Measurements from ENCODE around the gene IGFBP6.
A peak's percentile ranks its signal among the peaks of the same experiment; 100 is the strongest.

Gene IGFBP6

GRCh38 chr12:53054112-53054878 is 43.2 kb upstream of the IGFBP6 start:
- Histone ChIP-seq H2AFZ (ENCODE audit: low read length) (peak overlapping the region; percentile 93), H3K4me3 (ENCODE audit: low read length) (peak overlapping the region; percentile 95), H3F3A (ENCODE audit: insufficient read depth, low read length) (peaks cover 10% of the 10 kb centered on the region; the same call in 1 of the 2 replicates), H3K4me2 (ENCODE audit: low read depth, low read length) (peak overlapping the region; percentile 72), H3K27me3 (replicated peaks; ENCODE audit: insufficient read depth, low read length) (no peaks in the 10 kb centered on the region), H3K9ac (ENCODE audit: low read length) (peak overlapping the region; percentile 85), H3K9me3 (replicated peaks; ENCODE audit: insufficient read depth, low read length) (no peaks in the 10 kb centered on the region), H3K9me2 (replicated peaks; ENCODE audit: insufficient read depth, low read length) (no peaks in the 10 kb centered on the region), H4K20me1 (ENCODE audit: insufficient read depth, low read length) (no peaks in the 10 kb centered on the region), H3K36me3 (replicated peaks; ENCODE audit: insufficient read depth, low read length) (no peaks in the 10 kb centered on the region), H3K79me2 (ENCODE audit: low read length) (no peaks in the 10 kb centered on the region), H3K27ac (ENCODE audit: low read length) (peak overlapping the region; percentile 88), H3K4me1 (ENCODE audit: low read length) (0 out of 2 replicates have a peak, but pooled peaks cover 5% of the 10 kb centered on the region)
- no peak for TF ChIP-seq EZH2 (optimal IDR thresholded peaks at IDR 0.05; ENCODE audit: low read depth, low read length)
- TF ChIP-seq CTCF (IDR thresholded peaks at IDR 0.05; ENCODE audit: low read length), result no peak
- TF ChIP-seq EZH2phosphoT487 (IDR thresholded peaks at IDR 0.05; ENCODE audit: low read length), result no peak
- peak; percentile 96 for DNase-seq

GRCh38 chr12:53055471-53056266 is 41.8 kb upstream of the IGFBP6 start:
- Histone ChIP-seq H3K79me2 (ENCODE audit: low read length) (no peaks in the 10 kb centered on the region), H3K27me3 (replicated peaks; ENCODE audit: insufficient read depth, low read length) (peaks cover 13% of the 10 kb centered on the region), H2AFZ (ENCODE audit: low read length) (no peak overlapping the region), H3K4me3 (ENCODE audit: low read length) (no peak overlapping the region), H3F3A (ENCODE audit: insufficient read depth, low read length) (peaks cover 7% of the 10 kb centered on the region; the same call in 1 of the 2 replicates), H3K9me2 (replicated peaks; ENCODE audit: insufficient read depth, low read length) (no peaks in the 10 kb centered on the region), H4K20me1 (ENCODE audit: insufficient read depth, low read length) (no peaks in the 10 kb centered on the region), H3K4me1 (ENCODE audit: low read length) (0 out of 2 replicates have a peak, but pooled peaks cover 5% of the 10 kb centered on the region), H3K9ac (ENCODE audit: low read length) (no peak overlapping the region), H3K9me3 (replicated peaks; ENCODE audit: insufficient read depth, low read length) (no peaks in the 10 kb centered on the region), H3K4me2 (ENCODE audit: low read depth, low read length) (no peak overlapping the region), H3K36me3 (replicated peaks; ENCODE audit: insufficient read depth, low read length) (no peaks in the 10 kb centered on the region), H3K27ac (ENCODE audit: low read length) (no peak overlapping the region)
- no peak for DNase-seq
- TF ChIP-seq EZH2phosphoT487 (IDR thresholded peaks at IDR 0.05; ENCODE audit: low read length), result no peak
- TF ChIP-seq EZH2 (optimal IDR thresholded peaks at IDR 0.05; ENCODE audit: low read depth, low read length), result no peak
- TF ChIP-seq CTCF (IDR thresholded peaks at IDR 0.05; ENCODE audit: low read length), result no peak

GRCh38 chr12:53056296-53056695 is 41.2 kb upstream of the IGFBP6 start:
- no peak overlapping the region for H3K4me2 ChIP-seq (ENCODE audit: low read depth, low read length)
- DNase-seq, result no peak

More at GRCh38 chr12:53056296-53056695, 41.2 kb upstream of the IGFBP6 start:
- no peak overlapping the region for H2AFZ ChIP-seq (ENCODE audit: low read length)
- H3K4me1 ChIP-seq (ENCODE audit: low read length), result 0 out of 2 replicates have a peak, but pooled peaks cover 5% of the 10 kb centered on the region
- no peaks in the 10 kb centered on the region for H3K36me3 ChIP-seq (replicated peaks; ENCODE audit: insufficient read depth, low read length)
- no peak overlapping the region for H3K27ac ChIP-seq (ENCODE audit: low read length)
- H4K20me1 ChIP-seq (ENCODE audit: insufficient read depth, low read length), result no peaks in the 10 kb centered on the region
- no peak overlapping the region for H3K4me3 ChIP-seq (ENCODE audit: low read length)
- H3K9me2 ChIP-seq (replicated peaks; ENCODE audit: insufficient read depth, low read length), result no peaks in the 10 kb centered on the region
- H3F3A ChIP-seq (ENCODE audit: insufficient read depth, low read length), result peaks cover 7% of the 10 kb centered on the region; the same call in 1 of the 2 replicates
- no peaks in the 10 kb centered on the region for H3K79me2 ChIP-seq (ENCODE audit: low read length)
- H3K9ac ChIP-seq (ENCODE audit: low read length), result no peak overlapping the region
- H3K9me3 ChIP-seq (replicated peaks; ENCODE audit: insufficient read depth, low read length), result no peaks in the 10 kb centered on the region
- H3K27me3 ChIP-seq (replicated peaks; ENCODE audit: insufficient read depth, low read length), result peaks cover 19% of the 10 kb centered on the region
- TF ChIP-seq EZH2 (optimal IDR thresholded peaks at IDR 0.05; ENCODE audit: low read depth, low read length) (no peak), EZH2phosphoT487 (IDR thresholded peaks at IDR 0.05; ENCODE audit: low read length) (no peak), CTCF (IDR thresholded peaks at IDR 0.05; ENCODE audit: low read length) (no peak)
